HEK293 (cell line): ENCODE measurements around the gene GPR152.

ENCODE experiments used
- CTCF ChIA-PET: fragments of 350-600 bp; formaldehyde crosslinking; extraction: SDS; loops from one replicate; lab custom pipeline; 2021; ENCODE audit warnings: antibody characterized with exemption; lab: Yijun Ruan, JAX
- POLR2A ChIA-PET: fragments of 300-600 bp; formaldehyde crosslinking; extraction: SDS; loops from one replicate; lab custom pipeline; 2020; ENCODE audit warnings: antibody characterized with exemption, inconsistent platforms; lab: Yijun Ruan, JAX
- H3K27ac ChIP-seq: fragments of 200-500 bp; sonication (Bioruptor generic); 2 replicates; pipeline ENCODE4 v1.5.1; 2014; ENCODE audit warnings: low read depth, low read length, control low read depth, inconsistent platforms; ENCODE audit errors: extremely low read depth
- H3K36me3 ChIP-seq, 2 experiments: fragments of 200-500 bp in 1 of 2; sonication (Bioruptor generic) in 1 of 2; 1 replicate in 1 of 2; 2 replicates in 1 of 2; pipeline ENCODE4 v1.5.1; 2014 to 2017; ENCODE audit warnings: inconsistent platforms in 2 of 2, low read length in 2 of 2; ENCODE audit not compliant: control insufficient read depth in 2 of 2, insufficient read depth in 1 of 2
- H3K4me1 ChIP-seq: fragments of 200-500 bp; sonication (Bioruptor generic); 2 replicates; pipeline ENCODE4 v1.5.1; 2014; ENCODE audit warnings: mild to moderate bottlenecking, low read length, inconsistent platforms; ENCODE audit not compliant: control insufficient read depth, insufficient read depth
- H3K4me3 ChIP-seq: 2 replicates; pipeline ENCODE4 v1.5.1; 2011; ENCODE audit warnings: low read depth, mild to moderate bottlenecking, control low read depth, low read length, moderate library complexity
- H3K9me3 ChIP-seq: fragments of 200-500 bp; sonication (Bioruptor generic); 2 replicates; pipeline ENCODE4 v1.5.1; 2014; ENCODE audit warnings: low read depth, low read length, inconsistent platforms; ENCODE audit not compliant: control insufficient read depth, insufficient read depth
- GLIS1 ChIP-seq: fragments of 450-650 bp; formaldehyde crosslinking; IDR thresholded peaks from 2 replicates; pipeline ENCODE4 v1.5.1; 2016; ENCODE audit warnings: missing biosample characterization, missing genetic modification characterization
- PRDM1 ChIP-seq: fragments of 450-650 bp; formaldehyde crosslinking; IDR thresholded peaks from 2 replicates; pipeline ENCODE4; 2016; ENCODE audit warnings: missing biosample characterization, missing genetic modification characterization
- SCRT1 ChIP-seq: fragments of 450-650 bp; formaldehyde crosslinking; IDR thresholded peaks from 2 replicates; pipeline ENCODE4 v1.5.1; 2016; ENCODE audit warnings: missing biosample characterization, missing genetic modification characterization, borderline replicate concordance
- SP2 ChIP-seq: fragments of 450-650 bp; formaldehyde crosslinking; IDR thresholded peaks from 2 replicates; pipeline ENCODE4 v1.5.1; 2016; ENCODE audit warnings: missing biosample characterization, missing genetic modification characterization
- ZNF239 ChIP-seq: fragments of 450-650 bp; formaldehyde crosslinking; IDR thresholded peaks from 2 replicates; pipeline ENCODE4 v1.5.1; 2016; ENCODE audit warnings: missing biosample characterization, missing genetic modification characterization
- ZNF274 ChIP-seq, 2 experiments: fragments of 200-500 bp in 1 of 2; fragments of 450-650 bp in 1 of 2; sonication (Bioruptor generic) in 1 of 2; formaldehyde crosslinking in 1 of 2; IDR thresholded peaks; 2 replicates each; pipeline versions ENCODE4 v1.5.1 to v1.6.1; 2014 to 2016; ENCODE audit warnings: borderline replicate concordance in 1 of 2, inconsistent platforms in 1 of 2, low read length in 1 of 2, missing biosample characterization in 1 of 2, missing genetic modification characterization in 1 of 2
- ZNF350 ChIP-seq: fragments of 450-650 bp; formaldehyde crosslinking; IDR thresholded peaks from 2 replicates; pipeline ENCODE4 v1.5.0; 2017; ENCODE audit warnings: missing biosample characterization, mild to moderate bottlenecking, missing genetic modification characterization
- ZNF354C ChIP-seq: fragments of 450-650 bp; formaldehyde crosslinking; IDR thresholded peaks from 2 replicates; pipeline ENCODE4 v1.5.1; 2016; ENCODE audit warnings: missing biosample characterization, missing genetic modification characterization, low read depth, borderline replicate concordance
- ZNF416 ChIP-seq: fragments of 450-650 bp; formaldehyde crosslinking; IDR thresholded peaks from 2 replicates; pipeline ENCODE4 v1.5.1; 2016; ENCODE audit warnings: missing biosample characterization, missing genetic modification characterization
- ZNF529 ChIP-seq: fragments of 450-650 bp; formaldehyde crosslinking; IDR thresholded peaks from 2 replicates; pipeline ENCODE4 v1.5.1; 2017; ENCODE audit warnings: missing genetic modification characterization, missing biosample characterization; ENCODE audit not compliant: insufficient replicate concordance
- ZNF544 ChIP-seq: fragments of 450-650 bp; formaldehyde crosslinking; IDR thresholded peaks from 2 replicates; pipeline ENCODE4 v1.5.0; 2017; ENCODE audit warnings: missing biosample characterization, missing genetic modification characterization
- ZNF558 ChIP-seq: fragments of 450-650 bp; formaldehyde crosslinking; IDR thresholded peaks from 2 replicates; pipeline ENCODE4 v1.5.1; 2016; ENCODE audit warnings: missing biosample characterization, missing genetic modification characterization
- ZNF600 ChIP-seq: fragments of 450-650 bp; formaldehyde crosslinking; IDR thresholded peaks from 2 replicates; pipeline ENCODE4 v1.5.1; 2016; ENCODE audit warnings: missing biosample characterization, missing genetic modification characterization
- ZNF654 ChIP-seq: fragments of 450-650 bp; formaldehyde crosslinking; IDR thresholded peaks from 2 replicates; pipeline ENCODE4 v1.5.1; 2016; ENCODE audit warnings: low read depth, missing biosample characterization, missing genetic modification characterization
- ZNF660 ChIP-seq: fragments of 450-650 bp; IDR thresholded peaks from 2 replicates; pipeline ENCODE4 v1.5.1; 2018; ENCODE audit warnings: missing biosample characterization, mild to moderate bottlenecking, missing genetic modification characterization
- ZNF747 ChIP-seq: fragments of 450-650 bp; formaldehyde crosslinking; IDR thresholded peaks from 2 replicates; pipeline ENCODE4 v1.5.1; 2016; ENCODE audit warnings: missing biosample characterization, missing genetic modification characterization
- ZSCAN16 ChIP-seq: fragments of 450-650 bp; formaldehyde crosslinking; IDR thresholded peaks from 2 replicates; pipeline ENCODE4 v1.5.1; 2016; ENCODE audit warnings: missing biosample characterization, missing genetic modification characterization
- TF ChIP-seq, protein P1 (sequence below): fragments of 450-650 bp; formaldehyde crosslinking; IDR thresholded peaks from 2 replicates; pipeline ENCODE4 v1.5.1; 2016; ENCODE audit warnings: missing biosample characterization, missing genetic modification characterization
- TF ChIP-seq, protein P2 (sequence below): fragments of 450-650 bp; formaldehyde crosslinking; IDR thresholded peaks from 2 replicates; pipeline ENCODE4 v1.5.1; 2016; ENCODE audit warnings: missing biosample characterization, missing genetic modification characterization
- TF ChIP-seq, protein P3 (sequence below): fragments of 450-650 bp; formaldehyde crosslinking; IDR thresholded peaks from 2 replicates; pipeline ENCODE4 v1.5.1; 2016; ENCODE audit warnings: missing biosample characterization, missing genetic modification characterization
- TF ChIP-seq, protein P4 (sequence below): fragments of 450-650 bp; formaldehyde crosslinking; IDR thresholded peaks from 2 replicates; pipeline ENCODE4 v1.5.1; 2016; ENCODE audit warnings: missing biosample characterization, missing genetic modification characterization, borderline replicate concordance

The GPR152 gene

DNA sequence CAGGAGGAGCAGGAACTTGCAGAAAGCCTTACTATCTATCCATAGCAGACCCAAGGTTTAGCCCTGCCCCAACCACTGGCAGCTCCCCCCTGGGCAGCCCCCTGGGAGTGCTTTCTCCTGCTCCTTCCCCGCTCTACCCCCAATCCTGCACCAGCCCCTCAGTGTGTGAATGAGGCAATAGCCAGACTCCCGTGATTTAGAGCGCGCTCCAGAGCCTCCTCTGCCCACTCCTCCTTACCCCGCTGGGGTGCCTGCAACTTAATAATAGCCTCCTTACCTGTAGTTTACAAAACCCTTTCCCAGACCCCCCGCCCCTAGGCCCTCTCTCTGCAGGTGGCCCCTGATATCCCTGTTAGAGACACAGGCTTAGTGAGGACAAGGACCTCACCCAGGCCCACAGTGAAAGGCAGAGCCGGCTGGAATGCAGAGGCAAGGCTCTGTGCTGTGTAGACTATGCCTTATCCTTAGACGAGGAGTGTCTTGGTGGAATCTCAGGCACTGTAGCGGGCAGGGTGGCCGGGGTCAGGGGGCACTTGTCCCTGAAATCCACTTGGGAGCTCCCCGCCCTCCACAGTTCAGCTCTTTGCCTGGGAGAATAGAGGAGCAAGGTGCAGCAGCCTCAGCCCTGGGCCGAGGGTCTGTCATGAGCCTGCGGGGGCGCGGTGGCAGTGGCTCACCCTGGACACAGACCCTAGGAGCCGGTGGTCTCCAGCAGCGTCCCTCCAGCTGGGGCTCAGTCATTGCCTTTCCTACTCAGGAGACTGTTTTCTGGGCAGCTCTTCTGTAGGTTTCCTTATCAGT, 41.3 kb downstream of the GPR152 start:
- H3K9me3 ChIP-seq = no peaks in the 10 kb centered on the region
- POLR2A ChIA-PET = interaction anchor here (0.6 to 1.7 kb wide), 2 partner anchors 9 to 10 kb away, joined by 3 to 6 read pairs; partner anchors contain the start of gene PPP1CA
- peak; percentile 81 for TF ChIP-seq GLIS1 (tag by site-specific recombination)
- TF ChIP-seq, protein P1, sequence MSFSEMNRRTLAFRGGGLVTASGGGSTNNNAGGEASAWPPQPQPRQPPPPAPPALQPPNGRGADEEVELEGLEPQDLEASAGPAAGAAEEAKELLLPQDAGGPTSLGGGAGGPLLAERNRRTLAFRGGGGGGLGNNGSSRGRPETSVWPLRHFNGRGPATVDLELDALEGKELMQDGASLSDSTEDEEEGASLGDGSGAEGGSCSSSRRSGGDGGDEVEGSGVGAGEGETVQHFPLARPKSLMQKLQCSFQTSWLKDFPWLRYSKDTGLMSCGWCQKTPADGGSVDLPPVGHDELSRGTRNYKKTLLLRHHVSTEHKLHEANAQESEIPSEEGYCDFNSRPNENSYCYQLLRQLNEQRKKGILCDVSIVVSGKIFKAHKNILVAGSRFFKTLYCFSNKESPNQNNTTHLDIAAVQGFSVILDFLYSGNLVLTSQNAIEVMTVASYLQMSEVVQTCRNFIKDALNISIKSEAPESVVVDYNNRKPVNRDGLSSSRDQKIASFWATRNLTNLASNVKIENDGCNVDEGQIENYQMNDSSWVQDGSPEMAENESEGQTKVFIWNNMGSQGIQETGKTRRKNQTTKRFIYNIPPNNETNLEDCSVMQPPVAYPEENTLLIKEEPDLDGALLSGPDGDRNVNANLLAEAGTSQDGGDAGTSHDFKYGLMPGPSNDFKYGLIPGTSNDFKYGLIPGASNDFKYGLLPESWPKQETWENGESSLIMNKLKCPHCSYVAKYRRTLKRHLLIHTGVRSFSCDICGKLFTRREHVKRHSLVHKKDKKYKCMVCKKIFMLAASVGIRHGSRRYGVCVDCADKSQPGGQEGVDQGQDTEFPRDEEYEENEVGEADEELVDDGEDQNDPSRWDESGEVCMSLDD = no peak
- H3K4me1 ChIP-seq = no peaks in the 10 kb centered on the region
- no peaks in the 10 kb centered on the region for H3K36me3 ChIP-seq
- H3K27ac ChIP-seq = no peak overlapping the region
- H3K4me3 ChIP-seq = no peak overlapping the region
- CTCF ChIA-PET = no interaction called here

DNA sequence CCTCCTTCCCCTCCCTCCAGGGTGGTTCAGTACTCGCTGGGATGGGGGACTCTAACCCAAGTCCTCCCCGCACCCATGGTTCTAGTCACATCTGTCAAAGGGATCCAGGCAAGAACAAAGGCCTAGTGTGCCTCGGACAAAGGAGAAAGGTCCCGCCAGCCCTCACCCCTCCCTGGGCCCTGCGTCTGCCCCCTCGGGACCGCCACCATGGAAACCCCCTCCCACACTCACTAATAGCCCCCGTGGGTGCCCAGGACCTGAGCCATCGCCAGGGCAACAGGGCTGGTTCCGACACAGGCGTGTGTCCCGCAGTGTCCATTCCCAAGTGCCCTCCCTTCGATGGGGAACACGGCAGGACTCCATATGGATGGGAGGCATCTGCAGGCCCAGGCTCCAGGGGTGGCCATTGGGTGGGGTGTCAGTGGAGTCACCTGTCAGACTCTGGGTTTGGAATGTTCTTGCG, 42.1 kb downstream of the GPR152 start:
- ChIA-PET CTCF (no interaction called here), POLR2A (interaction anchor here (0.6 kb wide), 1 partner anchor 10 kb away, joined by 3 read pairs; no protein-coding TSS in a partner anchor)
- Histone ChIP-seq H3K4me1 (no peaks in the 10 kb centered on the region), H3K9me3 (no peaks in the 10 kb centered on the region), H3K36me3 (no peaks in the 10 kb centered on the region), H3K27ac (no peak overlapping the region), H3K4me3 (no peak overlapping the region)
- TF ChIP-seq, protein P2, sequence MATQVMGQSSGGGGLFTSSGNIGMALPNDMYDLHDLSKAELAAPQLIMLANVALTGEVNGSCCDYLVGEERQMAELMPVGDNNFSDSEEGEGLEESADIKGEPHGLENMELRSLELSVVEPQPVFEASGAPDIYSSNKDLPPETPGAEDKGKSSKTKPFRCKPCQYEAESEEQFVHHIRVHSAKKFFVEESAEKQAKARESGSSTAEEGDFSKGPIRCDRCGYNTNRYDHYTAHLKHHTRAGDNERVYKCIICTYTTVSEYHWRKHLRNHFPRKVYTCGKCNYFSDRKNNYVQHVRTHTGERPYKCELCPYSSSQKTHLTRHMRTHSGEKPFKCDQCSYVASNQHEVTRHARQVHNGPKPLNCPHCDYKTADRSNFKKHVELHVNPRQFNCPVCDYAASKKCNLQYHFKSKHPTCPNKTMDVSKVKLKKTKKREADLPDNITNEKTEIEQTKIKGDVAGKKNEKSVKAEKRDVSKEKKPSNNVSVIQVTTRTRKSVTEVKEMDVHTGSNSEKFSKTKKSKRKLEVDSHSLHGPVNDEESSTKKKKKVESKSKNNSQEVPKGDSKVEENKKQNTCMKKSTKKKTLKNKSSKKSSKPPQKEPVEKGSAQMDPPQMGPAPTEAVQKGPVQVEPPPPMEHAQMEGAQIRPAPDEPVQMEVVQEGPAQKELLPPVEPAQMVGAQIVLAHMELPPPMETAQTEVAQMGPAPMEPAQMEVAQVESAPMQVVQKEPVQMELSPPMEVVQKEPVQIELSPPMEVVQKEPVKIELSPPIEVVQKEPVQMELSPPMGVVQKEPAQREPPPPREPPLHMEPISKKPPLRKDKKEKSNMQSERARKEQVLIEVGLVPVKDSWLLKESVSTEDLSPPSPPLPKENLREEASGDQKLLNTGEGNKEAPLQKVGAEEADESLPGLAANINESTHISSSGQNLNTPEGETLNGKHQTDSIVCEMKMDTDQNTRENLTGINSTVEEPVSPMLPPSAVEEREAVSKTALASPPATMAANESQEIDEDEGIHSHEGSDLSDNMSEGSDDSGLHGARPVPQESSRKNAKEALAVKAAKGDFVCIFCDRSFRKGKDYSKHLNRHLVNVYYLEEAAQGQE (tag by site-specific recombination) = no peak
- TF ChIP-seq ZNF600 (no peak), ZNF654 (no peak), ZNF529 (tag by site-specific recombination) (no peak), ZNF747 (tag by site-specific recombination) (no peak), ZNF274 (IDR thresholded peaks at IDR 0.05; ENCODE audit: low read length) (no peak), ZNF274 (tag by site-specific recombination; IDR thresholded peaks at IDR 0.05; ENCODE audit: borderline replicate concordance) (no peak), ZSCAN16 (tag by site-specific recombination) (no peak), SP2 (no peak), SCRT1 (tag by site-specific recombination) (no peak), ZNF544 (no peak), ZNF354C (tag by site-specific recombination) (no peak), ZNF416 (tag by site-specific recombination) (no peak), ZNF350 (tag by site-specific recombination) (no peak), PRDM1 (tag by site-specific recombination) (no peak), ZNF239 (tag by site-specific recombination) (no peak), ZNF660 (tag by site-specific recombination) (no peak), ZNF558 (no peak)
- TF ChIP-seq, protein P3, sequence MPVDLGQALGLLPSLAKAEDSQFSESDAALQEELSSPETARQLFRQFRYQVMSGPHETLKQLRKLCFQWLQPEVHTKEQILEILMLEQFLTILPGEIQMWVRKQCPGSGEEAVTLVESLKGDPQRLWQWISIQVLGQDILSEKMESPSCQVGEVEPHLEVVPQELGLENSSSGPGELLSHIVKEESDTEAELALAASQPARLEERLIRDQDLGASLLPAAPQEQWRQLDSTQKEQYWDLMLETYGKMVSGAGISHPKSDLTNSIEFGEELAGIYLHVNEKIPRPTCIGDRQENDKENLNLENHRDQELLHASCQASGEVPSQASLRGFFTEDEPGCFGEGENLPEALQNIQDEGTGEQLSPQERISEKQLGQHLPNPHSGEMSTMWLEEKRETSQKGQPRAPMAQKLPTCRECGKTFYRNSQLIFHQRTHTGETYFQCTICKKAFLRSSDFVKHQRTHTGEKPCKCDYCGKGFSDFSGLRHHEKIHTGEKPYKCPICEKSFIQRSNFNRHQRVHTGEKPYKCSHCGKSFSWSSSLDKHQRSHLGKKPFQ (tag by site-specific recombination) = no peak
- TF ChIP-seq, protein P4, sequence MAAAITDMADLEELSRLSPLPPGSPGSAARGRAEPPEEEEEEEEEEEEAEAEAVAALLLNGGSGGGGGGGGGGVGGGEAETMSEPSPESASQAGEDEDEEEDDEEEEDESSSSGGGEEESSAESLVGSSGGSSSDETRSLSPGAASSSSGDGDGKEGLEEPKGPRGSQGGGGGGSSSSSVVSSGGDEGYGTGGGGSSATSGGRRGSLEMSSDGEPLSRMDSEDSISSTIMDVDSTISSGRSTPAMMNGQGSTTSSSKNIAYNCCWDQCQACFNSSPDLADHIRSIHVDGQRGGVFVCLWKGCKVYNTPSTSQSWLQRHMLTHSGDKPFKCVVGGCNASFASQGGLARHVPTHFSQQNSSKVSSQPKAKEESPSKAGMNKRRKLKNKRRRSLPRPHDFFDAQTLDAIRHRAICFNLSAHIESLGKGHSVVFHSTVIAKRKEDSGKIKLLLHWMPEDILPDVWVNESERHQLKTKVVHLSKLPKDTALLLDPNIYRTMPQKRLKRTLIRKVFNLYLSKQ (tag by site-specific recombination) = no peak
